Peyer's patch (tissue), 4 donors: ENCODE measurements around the gene CCDC6.
A peak's percentile ranks its signal among the peaks of the same experiment; 100 is the strongest.

Experiments used
- CTCF ChIP-seq, 6 experiments: fragments of 450-650 bp in 4 of 6; fragments of 200-600 bp in 2 of 6; sonication (generic) in 1 of 6; IDR thresholded peaks; one replicate each; pipeline ENCODE4 v1.5.1; 2017 to 2019; ENCODE audit warnings: antibody characterized with exemption in 6 of 6, mild to moderate bottlenecking in 3 of 6, moderate library complexity in 1 of 6
- POLR2A ChIP-seq, 2 donors: fragments of 450-650 bp; IDR thresholded peaks; one replicate each; pipeline ENCODE4 v1.5.1; 2017; ENCODE audit warnings: antibody characterized with exemption in 2 of 2, mild to moderate bottlenecking in 2 of 2, moderate library complexity in 2 of 2

- peak; percentile 59 to 87 (median 84) for TF ChIP-seq CTCF (IDR thresholded peaks at IDR 0.05)
- peak; percentile 86 to 95 for TF ChIP-seq POLR2A (IDR thresholded peaks at IDR 0.05)
These were observed at the start of gene CCDC6 for GRCh38 chr10:59906417-59907202.
